Stimulated activated CD4-positive, alpha-beta T cell treated with anti-CD3 and anti-CD28 coated beads, Interleukin-15, amount 100 ng/mL, for 48 hours (primary cell): Measurements from ENCODE around the gene ANKRD65.
"Not testable (repeated sequence)": the region's sequence is repeated elsewhere in the genome, so short reads cannot be mapped to it uniquely, and the experiment has no call there.

Source experiments
- DNase-seq, 2 donors: peaks; one replicate each; pipeline ENCODE4 v3.0.0-alpha.2; 2020; ENCODE audit warnings: low read depth in 2 of 2

Gene ANKRD65

DNA sequence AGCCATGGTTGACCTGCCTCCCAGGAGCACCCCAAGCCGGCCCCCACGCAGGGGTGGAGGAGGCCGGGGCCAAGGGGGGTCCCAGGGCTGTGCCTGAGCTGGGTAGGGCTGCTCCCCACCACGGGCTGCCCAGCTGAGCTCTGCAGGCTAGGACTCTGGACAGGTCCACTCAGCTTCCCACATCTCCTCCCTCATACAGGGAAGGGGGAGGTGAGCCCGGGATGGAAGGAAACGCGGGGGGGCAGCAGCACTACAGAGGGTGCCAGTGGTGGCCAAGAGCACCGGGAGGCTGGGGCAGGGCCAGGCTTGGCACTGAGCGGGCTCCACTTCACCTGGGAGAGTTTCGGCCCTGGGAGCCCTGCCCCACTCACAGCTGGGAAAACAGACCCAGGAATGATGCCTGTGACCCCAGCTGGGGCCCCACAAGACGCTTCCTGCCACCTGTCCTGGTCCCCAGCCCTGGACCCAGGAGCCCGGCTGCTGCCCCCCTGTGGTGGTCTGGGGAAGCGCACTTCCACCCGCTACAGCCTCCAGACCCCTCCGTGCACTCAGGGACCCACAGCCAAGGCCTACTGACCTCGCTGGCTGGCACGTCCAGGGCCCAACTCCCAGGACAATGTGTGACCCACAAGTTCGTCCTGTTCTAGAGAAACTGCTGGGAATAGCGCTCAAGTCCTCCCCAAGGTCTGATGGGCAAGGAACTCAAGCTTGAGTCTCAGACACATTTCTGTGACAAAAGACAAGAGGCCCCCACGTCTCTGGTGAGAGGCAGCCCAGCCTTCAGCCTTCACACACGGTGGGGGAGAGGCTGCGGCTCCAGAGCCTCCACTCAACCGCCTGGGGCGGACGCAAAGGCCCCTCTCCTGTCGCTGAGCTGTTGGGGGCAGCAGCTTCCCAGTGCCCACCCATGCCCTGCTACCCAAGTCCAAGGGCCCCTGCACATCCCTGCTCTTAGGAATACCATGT, 49.0 kb downstream of the ANKRD65 start:
- DNase-seq, result peak; percentile 40 to 72

DNA sequence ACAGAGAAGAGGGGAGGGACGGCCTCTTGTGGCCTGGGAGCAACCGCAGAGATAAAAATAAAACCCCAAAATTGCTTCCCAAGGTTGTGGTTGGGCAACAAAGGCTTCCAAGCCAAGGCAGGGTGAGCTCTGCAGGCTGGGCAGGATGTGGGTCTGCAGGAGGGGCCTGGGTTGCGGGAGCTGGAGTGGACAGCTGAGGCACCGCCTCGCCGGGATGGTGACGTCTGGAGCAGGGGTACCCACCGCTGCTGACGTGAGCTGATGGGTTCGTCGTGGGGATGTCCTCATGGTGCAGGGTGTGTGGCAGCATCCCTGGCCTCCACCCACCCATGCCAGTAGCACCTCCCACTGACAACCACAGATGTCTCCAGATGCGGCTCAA, 49.7 kb downstream of the ANKRD65 start:
- no peak for DNase-seq

- DNase-seq, result no peak
Measured at GRCh38 chr1:1370771-1371300, 50.2 kb downstream of the ANKRD65 start.

- not testable (repeated sequence) for DNase-seq
Measured at GRCh38 chr1:1370094-1370493, 51.0 kb downstream of the ANKRD65 start.
